DMS153 treated with DMSO at 0.1 percent for 48 hours (cell line): Measurements from ENCODE around the gene FOXRED2.
"Not testable (repeated sequence)": the region's sequence is repeated elsewhere in the genome, so short reads cannot be mapped to it uniquely, and the experiment has no call there.

Source experiments
- DNase-seq: peaks from one replicate; lab custom pipeline; 2025; ENCODE audit not compliant: unreplicated experiment; lab: John Stamatoyannopoulos, UW

The FOXRED2 gene

DNA sequence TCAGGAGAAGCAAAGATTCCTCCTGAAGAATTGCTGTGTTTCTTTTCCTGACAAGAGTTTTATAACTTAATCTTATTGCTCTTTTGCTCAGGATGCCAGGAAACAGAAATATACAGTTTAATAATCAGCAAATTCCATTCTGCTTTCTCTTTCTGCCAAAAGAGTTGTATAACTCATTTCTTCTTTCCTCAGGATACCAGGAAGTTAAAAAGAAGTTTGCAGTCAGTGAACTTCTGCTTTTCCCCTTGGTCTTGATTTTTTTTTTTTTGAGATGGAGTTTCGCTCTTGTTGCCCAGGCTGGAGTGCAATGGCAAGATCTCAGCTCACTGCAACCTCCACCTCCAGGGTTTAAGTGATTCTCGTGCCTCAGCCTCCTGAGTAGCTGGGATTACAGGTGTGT is 13.1 kb upstream of the FOXRED2 start:
- not testable (repeated sequence) for DNase-seq

- DNase-seq = no peak
Observed at GRCh38 chr22:36514766-36515165, 7.9 kb upstream of the FOXRED2 start.

- no peak for DNase-seq
Observed at GRCh38 chr22:36512991-36513390, 6.2 kb upstream of the FOXRED2 start.

DNA sequence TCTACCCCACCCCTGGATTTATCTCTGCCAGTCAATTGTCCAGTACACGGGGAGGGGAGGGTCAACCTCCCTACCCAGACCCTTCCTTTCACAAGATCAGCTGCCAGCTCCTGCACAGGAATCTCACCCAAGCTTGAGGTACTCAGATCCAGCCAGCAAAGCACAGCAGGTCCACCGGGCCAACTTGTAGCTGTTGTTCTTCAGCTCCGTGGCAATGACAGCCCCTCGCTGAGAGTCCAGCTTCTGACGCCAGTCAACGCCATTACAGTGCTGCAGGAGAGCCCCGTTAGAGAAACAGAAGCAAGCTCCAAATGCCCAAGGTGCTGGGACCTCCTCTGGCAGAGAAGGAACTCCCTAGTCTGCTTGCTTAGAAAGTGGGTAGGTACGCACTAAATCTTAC is 5.5 kb upstream of the FOXRED2 start:
- DNase-seq = no peak

DNA sequence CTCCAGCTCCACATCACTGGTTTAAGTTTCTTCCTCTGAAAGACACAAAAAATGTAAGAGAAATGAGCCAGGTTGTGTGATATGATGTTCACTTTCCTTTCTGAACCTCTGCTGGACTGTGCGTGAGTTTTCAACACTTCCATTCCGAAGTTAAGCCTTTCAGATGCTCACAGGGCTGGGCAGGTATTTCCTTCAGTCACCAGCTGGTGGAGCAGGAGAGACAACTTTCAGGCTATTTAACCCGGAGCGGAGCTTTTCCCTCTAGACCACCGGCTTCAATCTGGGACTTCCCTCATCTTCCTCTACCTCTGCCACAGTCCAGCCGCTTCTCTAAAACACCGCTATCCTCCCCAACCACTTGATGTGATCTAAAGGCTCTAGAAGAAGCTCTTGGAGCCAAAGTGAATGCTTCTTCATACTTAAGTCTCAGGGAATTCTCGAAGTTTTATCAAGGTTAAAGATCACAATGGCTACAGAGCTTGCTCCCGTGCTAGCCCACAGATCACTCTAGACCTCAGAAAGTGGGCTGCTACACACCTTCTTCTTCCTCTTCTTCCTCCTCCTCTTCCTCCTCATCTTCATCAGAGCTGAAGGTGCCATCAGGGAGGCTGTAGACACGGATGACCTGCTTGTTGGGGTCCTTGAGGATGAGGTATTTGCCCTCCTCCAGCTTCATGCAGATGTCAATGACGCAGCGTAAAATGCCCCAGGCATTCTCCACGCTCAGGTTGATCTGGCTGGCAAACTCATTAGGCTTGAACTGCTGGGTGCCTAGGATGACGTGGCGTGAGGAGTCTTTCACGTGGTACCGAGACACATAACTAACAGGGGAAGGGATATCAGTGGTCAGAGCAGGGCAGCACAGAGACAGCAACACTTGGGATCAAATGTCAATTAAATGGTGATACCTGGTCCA is 4.4 kb upstream of the FOXRED2 start:
- no peak for DNase-seq

DNA sequence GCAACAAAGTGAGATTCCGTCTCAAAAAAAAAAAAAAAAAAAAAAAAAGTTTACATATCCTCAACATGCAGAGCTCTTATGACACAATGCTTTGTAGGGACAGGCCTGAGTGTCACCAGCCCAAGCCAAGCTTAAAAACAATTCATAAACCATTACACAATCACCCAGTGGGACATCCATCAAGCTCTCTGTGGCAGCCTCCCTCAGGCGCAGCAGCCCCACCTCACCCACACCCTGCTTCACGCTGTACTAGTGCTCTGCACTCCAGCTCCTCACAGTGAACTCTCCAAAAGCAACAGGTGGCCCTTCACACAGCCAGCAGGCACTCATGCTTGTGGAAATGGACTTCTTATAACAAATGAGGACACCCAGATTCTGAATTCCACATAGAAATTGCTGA is 3.5 kb upstream of the FOXRED2 start:
- no peak for DNase-seq

DNA sequence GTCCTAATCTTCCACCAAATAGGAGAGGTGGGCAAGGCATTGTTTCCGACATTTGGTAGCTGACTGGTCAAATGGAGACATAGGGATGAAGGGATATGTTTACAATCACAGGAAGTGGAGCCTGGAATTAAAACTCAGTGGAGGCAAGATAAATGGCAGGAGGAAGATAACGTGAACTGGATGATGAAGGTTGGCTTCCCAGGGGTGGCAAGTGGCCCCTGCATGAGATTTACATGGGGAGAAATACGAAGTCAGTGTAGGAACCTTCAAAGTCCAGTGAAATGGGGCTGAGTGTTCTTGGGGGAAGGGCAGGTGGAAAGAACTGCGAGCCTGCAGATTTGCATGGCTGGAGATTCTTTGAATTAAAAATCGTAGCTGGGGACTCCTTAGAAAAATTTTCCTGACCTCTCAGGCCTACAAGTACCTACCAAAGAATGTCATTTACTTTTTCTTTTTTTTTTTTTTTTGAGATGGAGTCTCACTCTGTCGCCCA is 724 bp upstream of the FOXRED2 start:
- DNase-seq = no peak

DNA sequence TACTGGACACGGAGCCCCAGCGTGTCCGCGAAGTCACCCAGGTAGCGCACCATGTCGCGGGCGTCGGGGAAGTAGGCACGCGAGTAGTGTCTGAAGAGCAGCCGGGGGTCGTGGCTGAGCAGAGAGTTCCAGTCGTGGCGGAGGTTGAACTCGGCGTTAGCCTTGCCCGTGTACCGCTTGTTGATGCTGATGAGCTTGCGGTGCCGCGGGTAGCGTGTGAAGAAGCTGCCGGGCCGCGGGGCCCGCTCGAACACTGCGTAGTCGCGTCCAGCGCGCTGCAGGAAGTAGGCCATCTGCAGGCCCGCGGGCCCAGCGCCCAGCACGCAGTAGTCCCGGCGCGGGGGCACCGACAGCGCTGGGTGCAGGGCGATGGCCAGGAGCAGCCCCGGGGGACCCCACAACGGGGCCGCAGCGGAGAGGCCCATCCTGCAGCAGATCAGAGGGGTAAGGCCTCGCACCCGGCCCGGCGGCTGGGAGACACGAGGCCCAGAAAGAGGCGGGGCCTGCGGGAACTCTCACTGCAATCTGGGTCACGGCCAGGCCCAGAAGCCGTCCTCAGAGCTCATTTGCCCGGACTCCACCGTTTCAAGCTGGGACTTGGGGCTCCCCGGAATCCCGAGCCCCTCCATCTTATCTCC is 723 bp downstream of the FOXRED2 start:
- no peak for DNase-seq

DNA sequence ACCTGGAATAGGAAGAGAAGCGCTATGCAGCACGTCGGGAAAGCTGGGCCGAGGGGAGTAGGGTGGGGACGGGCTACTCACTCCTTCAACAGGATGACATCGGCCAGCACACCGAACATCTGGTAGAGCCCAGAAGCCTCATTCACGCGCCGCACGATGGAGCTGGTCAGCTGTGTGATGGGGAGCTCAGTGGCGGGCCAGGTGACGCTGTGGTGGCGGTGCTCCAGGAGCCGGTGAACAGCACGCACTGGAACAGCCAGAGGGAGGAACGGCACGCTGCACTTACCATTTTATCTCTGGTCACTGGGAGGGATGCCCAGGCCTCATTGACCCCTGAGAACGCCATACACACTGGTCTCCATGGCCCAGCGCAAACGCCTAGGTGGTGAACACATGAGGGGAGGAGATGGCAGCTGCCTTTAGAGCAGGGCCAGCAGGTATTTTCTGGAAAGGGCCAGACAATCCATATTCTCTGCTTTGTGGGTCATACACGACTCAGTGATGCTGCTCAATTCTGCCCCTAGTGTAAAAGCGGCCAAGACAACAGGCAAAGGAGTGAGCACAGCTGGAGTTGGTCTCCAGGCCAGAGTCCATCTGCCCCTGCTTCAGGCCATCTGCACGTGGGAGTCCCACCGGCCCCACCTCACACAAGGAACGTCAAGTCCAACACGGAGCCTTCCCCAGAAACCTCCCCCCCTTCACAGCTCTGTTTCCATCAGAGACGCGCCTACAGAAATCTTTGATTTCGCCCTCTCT is 8.8 kb downstream of the FOXRED2 start:
- DNase-seq = no peak

DNA sequence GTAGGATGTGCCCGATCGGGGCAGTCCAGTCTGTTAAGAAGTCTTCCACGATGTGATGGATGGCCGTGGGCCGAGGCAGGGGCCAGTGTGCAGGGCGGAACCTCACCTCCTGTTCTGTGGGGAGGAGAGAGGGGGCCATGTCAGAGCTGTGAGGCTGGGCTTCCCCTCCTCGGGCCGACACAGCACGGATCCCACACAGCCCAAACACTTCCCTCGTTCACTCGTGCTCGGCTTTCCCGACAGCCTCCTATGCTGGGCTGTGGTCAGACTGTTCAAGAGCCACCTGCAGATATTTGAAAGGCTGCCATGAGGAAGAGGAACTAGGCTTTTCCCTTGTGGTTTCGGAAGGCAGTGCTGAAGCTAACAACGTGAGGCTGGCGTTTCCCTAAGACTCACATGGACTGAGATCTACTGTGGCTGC is 13.1 kb downstream of the FOXRED2 start:
- no peak for DNase-seq

DNA sequence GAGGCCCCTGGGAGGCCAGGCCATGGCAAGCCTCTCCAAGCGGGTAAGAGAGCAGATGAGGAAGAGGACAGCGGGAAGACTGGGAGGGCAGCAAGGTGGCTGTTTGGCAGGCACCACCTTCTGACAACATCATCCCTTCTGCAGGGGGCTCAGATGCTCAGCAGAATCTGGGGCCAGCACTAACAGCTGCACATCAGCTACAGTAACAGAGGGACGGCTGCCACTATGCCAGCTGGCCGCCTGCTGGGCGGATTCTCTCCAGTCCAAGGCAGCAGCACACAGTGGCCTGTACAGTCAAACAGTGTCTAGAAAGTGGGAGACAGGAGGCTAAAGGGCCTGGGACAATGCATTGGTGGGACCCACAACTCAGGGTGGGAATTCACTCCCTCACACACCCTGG is 14.7 kb downstream of the FOXRED2 start:
- DNase-seq = no peak

- no peak for DNase-seq
Observed at GRCh38 chr22:36491155-36491554, 15.7 kb downstream of the FOXRED2 start.

DNA sequence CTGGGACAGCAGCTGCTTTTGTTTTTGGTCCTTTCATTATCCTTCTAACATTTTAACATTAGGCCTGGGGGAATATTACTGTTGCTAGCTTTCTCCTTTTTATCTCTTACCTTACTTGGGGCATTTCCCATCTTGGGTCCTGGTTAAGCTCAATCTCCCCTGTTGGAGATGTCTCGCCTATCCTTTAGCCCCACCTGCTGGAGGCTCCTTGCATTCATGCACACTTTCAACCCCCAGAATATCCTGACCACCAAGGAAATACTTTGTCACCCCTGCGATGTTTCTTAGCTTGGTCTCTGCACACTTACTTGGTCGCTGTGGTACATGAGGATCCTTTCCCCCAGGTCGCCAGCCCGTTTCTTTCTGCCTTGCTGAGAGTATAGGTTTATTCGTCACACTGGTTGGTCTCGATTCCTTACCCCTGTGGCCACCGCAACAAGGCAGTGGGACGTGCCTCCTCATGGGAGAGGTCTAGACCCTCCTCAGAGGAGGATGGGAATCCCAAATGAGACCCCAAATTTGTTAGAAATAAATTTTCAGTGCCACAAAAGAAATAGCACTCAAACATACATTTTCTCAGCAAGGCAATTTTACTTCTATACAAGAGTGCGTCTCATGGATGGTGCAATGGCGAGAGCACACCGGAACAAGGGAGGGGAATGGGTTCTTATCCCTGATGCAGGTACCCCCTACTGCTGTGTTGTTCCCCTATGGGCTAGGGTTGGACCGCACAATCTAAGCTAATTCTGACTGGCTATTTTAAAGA is 20.0 kb downstream of the FOXRED2 start:
- DNase-seq = no peak

DNA sequence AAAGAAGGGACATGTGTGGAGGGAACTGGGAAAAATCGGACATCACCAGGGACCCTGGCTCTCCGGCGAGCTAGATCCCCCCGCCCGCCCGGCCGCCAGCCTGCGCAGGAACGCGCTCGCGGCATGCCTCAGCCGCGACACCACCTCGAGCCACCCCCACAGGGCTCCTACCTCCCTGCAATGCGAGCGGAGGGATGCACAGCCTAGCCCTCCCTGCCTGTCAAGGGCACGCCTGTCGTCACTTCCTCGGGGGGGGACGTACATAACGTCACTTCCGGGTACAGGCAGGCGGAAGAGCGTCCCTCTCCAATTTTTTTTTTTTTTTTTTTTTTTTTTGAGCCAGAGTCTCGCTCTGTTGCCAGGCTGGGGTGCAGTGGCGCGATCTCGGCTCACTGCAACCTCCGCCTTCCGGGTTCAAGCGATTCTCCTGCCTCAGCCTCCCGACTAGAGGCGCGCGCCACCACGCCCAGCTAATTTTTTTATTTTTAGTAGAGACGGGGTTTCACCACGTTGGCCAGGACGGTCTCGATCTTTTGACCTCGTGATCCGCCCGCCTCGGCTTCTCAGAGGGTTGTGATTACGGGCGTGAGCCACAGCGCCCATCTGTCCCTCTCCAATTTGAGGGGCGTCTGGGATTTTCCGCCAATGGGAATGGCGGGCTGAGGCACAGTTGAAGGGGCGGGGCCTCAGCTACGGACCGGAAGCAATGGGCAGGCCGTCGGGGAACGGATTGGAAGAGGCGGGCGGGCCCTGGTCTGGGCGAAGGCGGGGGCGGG is 25.3 kb downstream of the FOXRED2 start, which contains the start of gene TXN2:
Gene TXN2, minus strand, starts transcription at position 248 of the 776 bp plus-strand sequence. CDS start 803 bp downstream, outside the sequence.
- DNase-seq = peak; percentile 94

GRCh38 chr22:36480941-36481392 is 25.9 kb downstream of the FOXRED2 start:
- DNase-seq = peak; percentile 61

DNA sequence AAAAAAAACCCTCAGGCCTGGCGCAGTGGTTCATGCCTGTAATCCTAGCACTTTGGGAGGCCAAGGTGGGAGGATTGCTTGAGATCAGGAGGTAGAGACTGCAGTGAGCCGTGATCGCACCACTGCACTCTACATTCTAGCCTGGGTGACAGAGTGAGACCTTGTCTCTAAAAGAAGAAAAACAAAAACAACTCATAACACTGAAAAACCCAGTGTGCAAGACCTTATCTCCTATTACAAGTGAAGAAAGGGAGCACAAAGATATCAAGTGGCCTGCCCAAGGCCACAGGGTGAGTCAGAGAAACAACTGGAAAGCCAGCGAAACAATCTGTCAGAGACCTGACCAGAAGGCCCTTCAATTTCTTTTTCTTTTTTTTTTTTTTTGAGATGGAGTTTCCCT is 27.9 kb downstream of the FOXRED2 start:
- no peak for DNase-seq

DNA sequence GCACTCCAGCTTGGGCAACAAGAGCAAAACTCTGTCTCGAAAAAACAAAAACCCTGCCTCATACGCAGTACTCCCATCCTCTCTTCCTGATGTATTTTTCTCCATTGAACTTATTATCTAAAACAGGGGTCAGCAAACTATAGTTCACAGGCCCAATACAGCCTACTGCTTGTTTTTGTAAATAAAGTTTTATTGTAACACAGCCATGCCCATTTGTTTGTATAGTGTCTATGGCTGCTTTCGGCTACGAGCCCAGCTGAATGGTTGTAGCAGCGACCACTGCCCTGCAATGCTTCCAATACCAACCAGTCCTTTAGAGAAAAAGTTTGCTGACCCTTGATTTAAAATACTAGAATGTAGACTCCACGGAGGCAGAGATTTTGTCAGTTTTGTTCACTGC is 31.5 kb downstream of the FOXRED2 start:
- DNase-seq = no peak

DNA sequence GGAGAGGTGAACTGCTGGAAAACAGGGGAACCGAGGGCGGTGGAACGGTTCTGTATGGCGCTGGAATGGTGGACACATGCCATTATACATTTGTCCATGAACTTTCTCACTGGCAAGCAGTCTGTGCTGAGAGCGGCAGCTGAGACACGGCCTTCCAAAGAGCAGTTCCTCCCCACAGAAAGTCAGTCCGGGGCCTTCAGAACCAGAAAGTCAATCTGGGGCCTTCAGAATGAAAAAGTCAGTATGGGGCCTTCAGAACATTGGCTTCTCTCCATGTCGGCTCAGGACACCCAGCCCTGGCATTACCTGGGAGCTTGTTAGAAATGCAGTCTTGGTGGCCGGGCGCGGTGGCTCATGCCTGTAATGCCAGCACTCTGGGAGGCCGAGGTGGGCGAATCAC is 34.2 kb downstream of the FOXRED2 start:
- DNase-seq = no peak

GRCh38 chr22:36471341-36471821 is 35.5 kb downstream of the FOXRED2 start:
- DNase-seq = no peak

- no peak for DNase-seq
Observed at GRCh38 chr22:36470994-36471331, 35.9 kb downstream of the FOXRED2 start.
